Activated CD4-positive, alpha-beta T cell treated with anti-CD3 and anti-CD28 coated beads for 36 hours (primary cell): ENCODE measurements around the gene ABLIM1. TPM values are rescaled to one million over a fixed set of nuclear protein-coding genes. Genes with fewer than 3 reads are reported as not detected.
"Not testable (repeated sequence)": the region's sequence is repeated elsewhere in the genome, so short reads cannot be mapped to it uniquely, and the experiment has no call there.

ENCODE experiments used
- ATAC-seq: fragments of 200-7000 bp; cut with Tn5 transposase; one replicate; pipeline ENCODE4 v1.10.0; 2021; ENCODE audit warnings: mild to moderate bottlenecking, moderate library complexity
- CTCF ChIA-PET: fragments of 350-600 bp; sonication (Branson Sonifier 250); formaldehyde crosslinking; loops from one replicate; lab custom pipeline; 2021; ENCODE audit warnings: antibody characterized with exemption; lab: Charles Lee
- POLR2A ChIA-PET: fragments of 350-600 bp; sonication (Branson Sonifier 250); formaldehyde crosslinking; loops from one replicate; lab custom pipeline; 2021; ENCODE audit warnings: antibody characterized with exemption, inconsistent platforms; lab: Charles Lee
- DNase-seq: peaks from one replicate; pipeline ENCODE4 v3.0.0-alpha.2; 2020
- H3K27ac Mint-ChIP-seq: one replicate; pipeline ENCODE4 v1.8.0; 2021; ENCODE audit warnings: mixed read lengths
- H3K27me3 Mint-ChIP-seq: one replicate; pipeline ENCODE4 v1.8.0; 2021; ENCODE audit warnings: mixed read lengths
- H3K36me3 Mint-ChIP-seq: one replicate; pipeline ENCODE4 v1.8.0; 2021; ENCODE audit warnings: low read depth, mixed read lengths
- H3K4me1 Mint-ChIP-seq: one replicate; pipeline ENCODE4 v1.8.0; 2021; ENCODE audit warnings: mixed read lengths
- H3K4me3 Mint-ChIP-seq: one replicate; pipeline ENCODE4 v1.8.0; 2021; ENCODE audit warnings: mild to moderate bottlenecking, moderate library complexity, mixed read lengths
- H3K9me3 Mint-ChIP-seq: one replicate; pipeline ENCODE4 v1.8.0; 2021; ENCODE audit warnings: low read depth, mixed read lengths
- intact Hi-C, 2 experiments: fragments of 100-400 bp; cut with DNase I in 1 of 2; cut with micrococcal nuclease in 1 of 2; formaldehyde crosslinking; loops; one replicate each; pipeline versions ENCODE4 v1.14.2 to v1.15.1; 2022 to 2024; cut with DNase I, micrococcal nuclease
- total RNA-seq, 2 experiments: library from RNA; stranded (reverse); gene quantifications; one replicate each; pipeline ENCODE4 v1.2.3, GENCODE V29; 2021

The ABLIM1 gene
- 100 to 1,000 TPM; 152 to 166 TPM for total RNA-seq

DNA sequence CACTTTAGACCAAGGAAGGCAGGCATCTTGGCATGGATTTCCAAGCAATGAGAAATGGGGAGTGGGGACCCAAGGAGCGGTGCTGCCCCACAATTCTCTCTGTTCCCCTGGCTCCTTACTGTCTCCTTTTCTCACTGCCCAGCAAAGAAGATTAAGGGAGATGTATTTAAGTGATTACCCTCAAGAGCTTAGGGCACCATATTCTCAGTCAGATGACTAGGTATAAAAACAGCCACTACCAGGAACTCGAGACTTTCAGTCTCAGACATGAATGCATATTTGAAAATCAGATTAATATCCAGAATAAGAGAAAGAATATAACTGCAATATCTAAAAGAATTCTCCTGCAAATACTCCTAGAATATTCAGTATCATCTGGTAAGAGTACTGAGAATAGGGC, at the start of gene ABLIM1:
TSS of gene ABLIM1 (minus strand) at position 101 of the 400 bp plus-strand sequence. CDS start at position 26, 75 bp downstream.
- ATAC-seq (no peak), DNase-seq (no peak)
- no peaks in the 10 kb centered on the region for H3K36me3 Mint-ChIP-seq
- H3K27me3 Mint-ChIP-seq = no peaks in the 10 kb centered on the region
- intact Hi-C loops = no loop called here
- CTCF ChIA-PET = interaction anchor here (0.8 kb wide), 1 partner anchor 354 kb away, joined by 3 read pairs; no protein-coding TSS in a partner anchor
- POLR2A ChIA-PET = no interaction called here
- H3K27ac Mint-ChIP-seq = no peak within 1 kb of the TSS
- H3K4me1 Mint-ChIP-seq = no peaks in the 10 kb centered on the region
- no peaks in the 10 kb centered on the region for H3K9me3 Mint-ChIP-seq
- no peak within 1 kb of the TSS for H3K4me3 Mint-ChIP-seq

DNA sequence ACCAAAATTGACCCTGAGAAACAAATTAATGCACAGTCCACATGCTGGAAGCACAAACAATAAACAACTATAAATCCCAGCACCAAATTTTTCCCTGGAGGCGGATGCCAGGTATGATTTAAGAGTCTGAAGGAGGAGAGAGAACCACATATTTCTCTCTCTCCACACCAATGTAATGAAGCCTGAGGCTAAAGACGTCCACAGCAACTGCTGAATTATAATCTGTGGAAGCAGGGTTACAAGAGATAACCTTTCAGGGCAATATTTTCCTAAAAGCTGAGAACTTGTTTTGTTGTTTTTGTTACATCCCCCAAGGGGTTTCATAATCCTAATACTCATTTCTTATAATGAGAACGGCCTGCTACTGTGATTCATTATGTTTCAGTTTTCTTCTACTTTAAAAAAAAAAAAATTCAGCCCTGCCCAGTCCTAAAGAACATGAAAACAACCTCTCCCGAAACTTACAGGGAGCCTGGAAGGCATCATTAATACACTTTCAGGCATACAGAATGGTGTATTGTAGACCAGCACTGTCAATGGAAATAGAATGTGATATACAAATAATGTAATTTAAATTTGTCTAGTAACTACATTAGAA, 48.5 kb upstream of the ABLIM1 start:
- intact Hi-C loops = loop anchor here in 1 of 2 experiments (10.0 kb wide), 1 partner anchor 342 kb away; no protein-coding TSS in a partner anchor
- no peaks in the 10 kb centered on the region for H3K9me3 Mint-ChIP-seq
- peaks cover 5% of the 10 kb centered on the region for H3K27me3 Mint-ChIP-seq
- H3K27ac Mint-ChIP-seq = no peak overlapping the region
- ATAC-seq = no peak
- CTCF ChIA-PET = interaction anchor here (0.9 kb wide), 1 partner anchor 235 kb away, joined by 3 read pairs; no protein-coding TSS in a partner anchor
- H3K36me3 Mint-ChIP-seq = no peaks in the 10 kb centered on the region
- DNase-seq = no peak
- no peaks in the 10 kb centered on the region for H3K4me1 Mint-ChIP-seq
- no peak overlapping the region for H3K4me3 Mint-ChIP-seq
- POLR2A ChIA-PET = no interaction called here

DNA sequence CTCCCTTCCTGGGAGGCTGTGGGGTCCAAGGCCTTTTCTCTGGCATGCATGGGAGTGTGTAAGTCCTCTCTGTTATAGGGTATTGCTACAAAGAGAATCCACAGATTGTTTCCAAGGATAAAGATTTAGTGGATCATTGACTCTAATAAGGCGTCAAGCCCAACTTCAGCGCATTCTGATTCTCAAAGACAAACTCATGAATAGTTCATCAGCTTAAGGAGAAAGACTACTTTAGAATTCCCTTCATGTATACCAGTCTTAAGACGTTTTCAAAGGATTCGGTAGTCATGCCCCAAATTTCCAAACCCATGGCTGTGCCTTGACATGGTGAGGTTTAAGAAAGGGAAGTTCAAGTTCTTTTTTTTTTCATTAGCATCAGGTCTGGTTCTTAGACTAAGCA, 46.6 kb upstream of the ABLIM1 start:
- DNase-seq = no peak
- no peak for ATAC-seq
- no peaks in the 10 kb centered on the region for H3K4me1 Mint-ChIP-seq
- H3K36me3 Mint-ChIP-seq = no peaks in the 10 kb centered on the region
- no peak overlapping the region for H3K4me3 Mint-ChIP-seq
- H3K27me3 Mint-ChIP-seq = peaks cover 3% of the 10 kb centered on the region
- intact Hi-C loops = loop anchor here in 1 of 2 experiments (5.0 to 10.0 kb wide), 2 partner anchors 340 to 402 kb away; no protein-coding TSS in a partner anchor
- ChIA-PET POLR2A (no interaction called here), CTCF (interaction anchor here (0.6 to 2.6 kb wide), 6 partner anchors 12 to 906 kb away, joined by 3 to 14 read pairs (median 4); no protein-coding TSS in a partner anchor)
- no peaks in the 10 kb centered on the region for H3K9me3 Mint-ChIP-seq
- no peak overlapping the region for H3K27ac Mint-ChIP-seq

DNA sequence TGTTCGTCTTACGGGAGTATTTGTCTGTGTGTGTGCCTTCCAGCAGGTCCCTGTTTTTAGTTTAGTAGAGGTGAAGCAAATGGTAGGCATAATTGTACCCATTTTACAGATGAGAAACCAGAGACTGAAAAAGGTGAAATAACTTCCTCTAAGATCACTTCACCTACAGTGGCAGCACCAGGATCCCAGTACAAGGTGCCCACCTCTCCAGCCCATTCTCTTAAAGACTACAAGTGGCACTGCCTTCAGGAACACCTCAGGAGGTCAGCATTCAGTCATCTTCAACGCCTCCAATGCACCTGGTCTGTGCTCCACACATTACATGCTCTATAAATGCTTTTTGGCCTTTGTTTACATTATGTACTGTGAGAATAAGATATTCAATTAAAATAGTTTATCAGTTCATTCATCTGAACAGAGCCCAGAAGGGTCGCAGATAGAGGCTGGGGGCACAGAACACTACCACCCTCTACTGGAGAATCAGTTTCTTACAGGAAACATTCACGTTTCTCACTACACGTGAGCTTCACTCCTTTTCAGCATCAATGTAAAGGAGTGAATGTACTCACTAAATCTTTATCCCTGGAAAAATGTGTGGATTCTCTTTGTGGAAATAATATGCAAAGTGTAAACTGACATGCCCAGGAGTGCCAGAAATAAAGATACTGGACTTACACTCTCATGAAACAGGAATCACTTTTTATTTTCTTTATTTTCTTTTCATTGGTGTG, 45.5 kb upstream of the ABLIM1 start:
- Mint-ChIP-seq H3K27me3 (peaks cover 3% of the 10 kb centered on the region), H3K36me3 (no peaks in the 10 kb centered on the region), H3K4me1 (no peaks in the 10 kb centered on the region), H3K9me3 (no peaks in the 10 kb centered on the region), H3K27ac (no peak overlapping the region), H3K4me3 (no peak overlapping the region)
- POLR2A ChIA-PET = no interaction called here
- DNase-seq = peak; percentile 28
- intact Hi-C loops = loop anchor here (1.0 to 10.0 kb wide), 4 partner anchors 233 to 401 kb away; no protein-coding TSS in a partner anchor
- peak; percentile 30 for ATAC-seq
- CTCF ChIA-PET = interaction anchor here (0.6 to 2.6 kb wide), 18 partner anchors 11 to 426 kb away, joined by 3 to 14 read pairs (median 4); no protein-coding TSS in a partner anchor

DNA sequence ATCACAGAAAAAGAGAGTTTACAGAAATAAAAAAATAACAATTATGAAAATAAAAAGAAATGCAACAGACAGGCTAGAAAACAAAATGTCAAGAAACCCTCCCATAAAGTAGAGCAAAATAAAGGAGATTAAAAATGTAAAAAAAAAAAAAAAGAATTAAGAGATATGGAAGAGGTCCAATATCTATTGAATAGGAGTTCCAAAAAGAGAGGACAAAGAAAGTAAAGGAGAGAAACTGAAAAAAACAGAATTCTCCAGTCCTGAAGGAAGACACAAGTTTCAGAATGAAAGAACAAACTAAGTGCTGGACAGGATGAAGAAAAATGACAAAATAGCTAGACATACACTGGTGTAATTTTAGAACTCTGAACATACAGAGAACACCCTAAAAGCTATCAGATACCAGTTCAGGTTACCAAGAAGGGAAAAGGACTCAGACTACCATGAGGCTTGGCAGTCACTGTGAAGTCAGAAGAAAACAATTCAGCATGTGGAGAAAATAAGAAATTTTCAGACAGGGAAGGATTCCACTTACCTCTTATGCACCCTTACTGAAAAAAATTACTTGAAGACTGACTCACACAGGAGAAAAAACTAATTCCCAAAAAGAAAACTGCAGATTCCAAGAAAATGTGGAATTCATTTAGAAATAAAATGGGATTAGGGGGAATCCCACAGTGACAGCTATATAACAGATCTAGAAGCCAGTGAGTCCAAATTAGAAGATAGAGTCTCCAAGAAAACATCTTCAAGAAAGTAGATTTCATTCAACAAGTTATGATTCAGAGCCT, 40.4 kb upstream of the ABLIM1 start:
- peaks cover 10% of the 10 kb centered on the region for H3K4me1 Mint-ChIP-seq
- H3K4me3 Mint-ChIP-seq = no peak overlapping the region
- H3K27ac Mint-ChIP-seq = no peak overlapping the region
- intact Hi-C loops = loop anchor here (5.0 to 10.0 kb wide), 2 partner anchors 226 to 426 kb away; no protein-coding TSS in a partner anchor
- no peaks in the 10 kb centered on the region for H3K9me3 Mint-ChIP-seq
- CTCF ChIA-PET = interaction anchor here (0.6 to 7.5 kb wide), 5 partner anchors 10 to 394 kb away, joined by 3 to 60 read pairs (median 4); no protein-coding TSS in a partner anchor
- peaks cover 4% of the 10 kb centered on the region for H3K27me3 Mint-ChIP-seq
- no peak for ATAC-seq
- DNase-seq = no peak
- POLR2A ChIA-PET = interaction anchor here (0.6 kb wide), 1 partner anchor 124 kb away, joined by 3 read pairs; no protein-coding TSS in a partner anchor
- no peaks in the 10 kb centered on the region for H3K36me3 Mint-ChIP-seq

DNA sequence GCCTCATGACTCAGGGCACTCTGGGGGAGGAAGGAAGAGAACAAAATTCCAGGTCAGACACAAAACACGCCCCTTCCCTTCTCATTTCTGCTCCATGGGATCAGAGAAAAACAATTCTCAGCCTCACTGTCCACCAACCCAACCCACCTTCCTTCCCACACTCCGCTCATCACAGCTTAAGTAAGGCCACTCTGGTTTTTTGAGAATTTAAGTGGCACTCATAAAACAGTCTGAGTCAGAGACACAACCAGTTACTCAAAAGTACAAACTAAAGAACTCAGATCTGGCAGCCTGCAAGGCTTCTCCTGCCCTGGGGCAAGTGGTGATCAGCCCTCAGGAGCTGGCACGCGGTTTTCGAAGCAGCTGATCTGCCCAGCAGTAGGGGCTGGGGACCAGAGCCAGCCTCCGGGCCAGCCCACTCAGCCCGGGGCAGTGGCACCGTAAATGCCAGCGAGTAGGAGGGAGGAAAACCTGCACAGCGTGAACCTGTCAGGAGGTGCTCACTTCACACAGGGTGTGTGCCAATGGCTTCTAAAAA, 39.1 kb upstream of the ABLIM1 start:
- DNase-seq (no peak), ATAC-seq (no peak)
- CTCF ChIA-PET = interaction anchor here (0.6 to 7.5 kb wide), 2 partner anchors 147 to 205 kb away, joined by 3 to 60 read pairs; no protein-coding TSS in a partner anchor
- H3K36me3 Mint-ChIP-seq = no peaks in the 10 kb centered on the region
- intact Hi-C loops = loop anchor here (5.0 to 10.0 kb wide), 2 partner anchors 225 to 428 kb away; no protein-coding TSS in a partner anchor
- no peak overlapping the region for H3K27ac Mint-ChIP-seq
- POLR2A ChIA-PET = no interaction called here
- H3K4me3 Mint-ChIP-seq = no peak overlapping the region
- H3K9me3 Mint-ChIP-seq = no peaks in the 10 kb centered on the region
- H3K4me1 Mint-ChIP-seq = peaks cover 10% of the 10 kb centered on the region
- H3K27me3 Mint-ChIP-seq = peaks cover 4% of the 10 kb centered on the region

DNA sequence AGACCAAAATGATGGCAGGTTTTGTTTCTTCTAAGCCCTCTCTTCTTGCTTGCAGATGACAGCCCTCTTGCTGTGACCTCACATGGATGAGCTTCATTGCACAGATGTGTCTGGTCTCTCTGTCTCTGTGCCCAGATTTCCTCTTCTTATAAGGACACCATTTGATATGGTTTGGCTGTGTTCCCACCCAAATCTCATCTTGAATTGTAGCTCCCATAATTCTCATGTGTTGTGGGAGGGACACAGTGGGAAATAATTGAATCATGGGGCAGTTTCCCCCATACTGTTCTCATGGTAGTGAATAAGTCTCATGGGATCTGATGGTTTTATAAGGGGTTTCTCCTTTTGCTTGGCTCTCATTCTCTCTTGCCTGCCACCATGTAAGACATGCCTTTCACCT, 38.2 kb upstream of the ABLIM1 start:
- CTCF ChIA-PET = interaction anchor here (0.6 to 7.5 kb wide), 4 partner anchors 92 to 392 kb away, joined by 3 to 60 read pairs (median 3); no protein-coding TSS in a partner anchor
- H3K27ac Mint-ChIP-seq, H3K4me1 Mint-ChIP-seq, H3K36me3 Mint-ChIP-seq, DNase-seq, H3K9me3 Mint-ChIP-seq, ATAC-seq, H3K4me3 Mint-ChIP-seq, H3K27me3 Mint-ChIP-seq, POLR2A ChIA-PET: not testable (repeated sequence)
- intact Hi-C loops = loop anchor here (5.0 to 10.0 kb wide), 2 partner anchors 224 to 428 kb away; no protein-coding TSS in a partner anchor

DNA sequence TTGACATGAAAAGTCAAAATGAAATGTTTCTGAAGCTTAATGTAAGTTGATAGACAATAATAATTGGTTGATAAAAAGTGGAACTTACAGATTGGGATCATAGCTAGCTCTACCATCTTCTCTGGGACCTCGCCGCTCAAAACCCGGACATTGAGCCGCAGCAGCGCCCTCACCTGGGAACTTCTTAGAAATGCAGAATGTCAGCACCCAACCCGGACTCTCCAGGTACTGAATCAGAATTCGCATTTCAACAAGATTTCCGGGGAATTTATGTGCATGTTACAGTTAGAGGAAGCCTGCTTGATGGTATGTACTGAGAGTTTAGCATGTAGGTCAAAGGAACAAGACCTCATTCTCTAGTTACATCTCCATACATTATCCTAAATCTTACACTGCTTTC, 36.7 kb upstream of the ABLIM1 start:
- intact Hi-C loops = loop anchor here (1.0 to 10.0 kb wide), 5 partner anchors 144 to 430 kb away; no protein-coding TSS in a partner anchor
- ChIA-PET CTCF (interaction anchor here (0.5 to 7.5 kb wide), 12 partner anchors 12 to 646 kb away, joined by 3 to 60 read pairs (median 4); no protein-coding TSS in a partner anchor), POLR2A (no interaction called here)
- Mint-ChIP-seq H3K36me3 (no peaks in the 10 kb centered on the region), H3K27ac (no peak overlapping the region), H3K4me3 (no peak overlapping the region), H3K9me3 (no peaks in the 10 kb centered on the region), H3K4me1 (peaks cover 10% of the 10 kb centered on the region), H3K27me3 (peaks cover 4% of the 10 kb centered on the region)
- DNase-seq (peak; percentile 69), ATAC-seq (no peak)

DNA sequence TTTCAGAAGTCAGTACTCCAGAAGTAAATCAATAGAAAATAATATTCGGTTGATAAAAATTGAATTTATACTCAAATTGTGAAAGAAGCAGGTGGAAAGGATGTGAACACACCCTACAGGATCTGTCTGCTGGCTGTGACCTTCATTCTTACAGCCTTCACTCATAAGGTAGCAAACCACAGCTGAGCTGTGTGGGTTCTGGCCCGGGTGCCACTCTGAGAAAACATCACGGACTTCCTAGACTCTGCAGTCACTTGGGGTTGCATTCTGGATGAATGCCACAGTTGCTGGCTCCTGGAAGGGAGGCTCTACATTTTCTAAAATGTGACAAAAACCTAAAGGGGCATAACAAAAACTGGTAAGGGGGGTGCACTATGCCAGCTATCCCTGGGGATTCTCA, 36.0 kb upstream of the ABLIM1 start:
- ATAC-seq = peak; percentile 44
- peak; percentile 14 for DNase-seq
- CTCF ChIA-PET = interaction anchor here (0.6 to 7.5 kb wide), 11 partner anchors 12 to 390 kb away, joined by 3 to 60 read pairs (median 4); no protein-coding TSS in a partner anchor
- Mint-ChIP-seq H3K27ac (no peak overlapping the region), H3K4me1 (peaks cover 10% of the 10 kb centered on the region), H3K36me3 (no peaks in the 10 kb centered on the region), H3K27me3 (peaks cover 4% of the 10 kb centered on the region), H3K4me3 (no peak overlapping the region), H3K9me3 (no peaks in the 10 kb centered on the region)
- POLR2A ChIA-PET = interaction anchor here (0.7 kb wide), 1 partner anchor 215 kb away, joined by 3 read pairs; no protein-coding TSS in a partner anchor
- intact Hi-C loops = loop anchor here (1.0 to 10.0 kb wide), 4 partner anchors 144 to 431 kb away; no protein-coding TSS in a partner anchor

DNA sequence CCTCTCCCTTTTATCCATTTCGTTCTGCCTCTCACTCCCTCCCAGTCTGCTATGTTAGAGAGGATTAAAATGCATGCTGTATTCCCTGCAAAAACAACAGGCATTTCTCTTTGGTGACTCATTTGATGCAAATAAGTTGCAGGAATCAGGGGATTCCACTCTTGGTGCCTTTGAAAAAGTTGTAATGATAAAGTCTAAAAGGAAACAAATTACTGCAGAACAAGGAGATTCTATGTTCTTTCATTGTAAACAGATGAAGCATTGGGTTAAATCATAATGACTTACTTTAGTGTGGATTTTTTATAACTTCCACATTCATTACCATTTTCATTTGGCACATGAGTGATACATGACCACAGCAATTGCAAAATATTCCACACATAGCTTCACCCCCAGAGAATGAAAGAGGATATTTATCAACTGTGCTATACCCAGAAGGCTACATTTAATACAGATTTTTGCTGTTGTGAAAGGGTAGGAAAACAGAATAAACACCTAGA, 33.4 kb upstream of the ABLIM1 start:
- CTCF ChIA-PET = interaction anchor here (0.8 to 1.9 kb wide), 5 partner anchors 11 to 387 kb away, joined by 3 to 7 read pairs (median 3); partner anchors contain the start of gene FHIP2A
- DNase-seq = no peak
- no peak overlapping the region for H3K4me3 Mint-ChIP-seq
- no peaks in the 10 kb centered on the region for H3K9me3 Mint-ChIP-seq
- intact Hi-C loops = loop anchor here in 1 of 2 experiments (10.0 kb wide), 1 partner anchor 433 kb away; no protein-coding TSS in a partner anchor
- no peaks in the 10 kb centered on the region for H3K27me3 Mint-ChIP-seq
- ATAC-seq = no peak
- H3K36me3 Mint-ChIP-seq = no peaks in the 10 kb centered on the region
- no peak overlapping the region for H3K27ac Mint-ChIP-seq
- peaks cover 10% of the 10 kb centered on the region for H3K4me1 Mint-ChIP-seq
- POLR2A ChIA-PET = no interaction called here
